ENCODE data around the gene ZNF492.
"Not testable (repeated sequence)": the region's sequence is repeated elsewhere in the genome, so short reads cannot be mapped to it uniquely, and the experiment has no call there.

Gene ZNF492

DNA sequence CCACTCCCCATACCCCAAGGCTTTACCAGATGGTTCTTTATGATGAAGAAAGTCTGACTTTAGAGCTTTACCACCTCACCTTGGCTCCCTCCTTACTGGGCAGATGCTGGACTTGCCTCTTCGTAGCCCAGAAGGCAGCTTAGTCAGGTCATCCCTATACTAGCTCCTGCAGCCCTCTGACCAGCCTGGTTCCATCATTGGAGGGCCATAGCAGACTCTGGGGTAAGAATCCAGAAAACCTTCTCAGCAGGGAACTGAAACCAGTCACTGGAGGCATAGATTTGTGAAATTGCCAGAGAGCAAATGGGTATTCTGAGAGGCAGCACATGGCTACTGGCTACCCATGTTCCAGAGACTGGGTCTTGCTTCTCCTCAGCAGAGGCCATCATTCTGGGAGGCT, 21.8 kb upstream of the ZNF492 start:
- peak in 1 of 42 donors; percentile 18 for DNase-seq

GRCh38 chr19:22616659-22617058, 17.5 kb upstream of the ZNF492 start:
- intact Hi-C loops (cut with DNase I) = no loop called here
- DNase-seq = peak in 1 of 42 donors; percentile 33

More for the DNA sequence above, 21.8 kb upstream of the ZNF492 start:
- intact Hi-C loops (cut with DNase I) = no loop called here

DNA sequence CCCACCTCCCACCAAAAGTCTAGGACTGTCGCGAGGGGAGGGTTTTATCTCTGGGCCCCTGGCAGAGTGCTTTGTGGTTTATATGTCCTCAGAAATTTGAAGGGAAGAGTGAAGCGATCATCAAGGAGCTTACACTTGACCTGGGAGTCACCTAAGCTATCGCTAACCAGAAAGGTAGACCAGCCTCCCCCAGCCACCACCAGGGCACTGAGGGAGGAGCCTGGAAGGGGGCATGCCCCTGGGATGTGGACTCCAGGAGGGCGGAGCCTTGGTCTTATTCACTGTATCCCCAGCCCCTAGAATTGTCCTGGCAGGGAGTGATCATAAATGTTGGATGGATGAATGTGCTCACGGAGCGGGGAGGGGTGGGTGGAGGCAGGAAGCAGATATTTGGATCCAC, 16.9 kb upstream of the ZNF492 start:
- intact Hi-C loops (cut with DNase I) = not testable (repeated sequence)

GRCh38 chr19:22617614-22618320, 16.4 kb upstream of the ZNF492 start:
- DNase-seq = peak in 10 of 42 donors; percentile 19 to 70 (median 38)
- intact Hi-C loops (cut with DNase I) = no loop called here

More for the DNA sequence above, 16.9 kb upstream of the ZNF492 start:
- not testable (repeated sequence) for DNase-seq

DNA sequence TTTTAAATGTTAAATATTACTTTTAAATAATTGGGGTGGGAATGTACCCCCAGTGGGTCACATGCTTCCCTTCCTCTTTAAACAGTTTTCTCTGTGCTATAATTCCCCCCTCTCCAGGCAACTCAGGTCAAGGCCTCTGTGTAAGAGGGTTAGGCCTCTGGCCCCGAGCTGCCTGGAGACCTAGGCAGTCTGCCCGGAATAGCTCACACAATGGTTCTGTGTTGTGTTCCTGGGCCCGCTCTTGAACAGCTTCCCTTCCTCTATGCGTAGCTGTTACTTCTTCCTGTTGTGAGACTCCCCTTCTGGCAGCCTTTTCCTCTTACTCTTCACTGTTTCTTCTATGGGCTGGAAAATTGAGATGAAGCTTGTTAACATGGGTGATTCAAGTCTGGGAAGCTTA, 14.8 kb upstream of the ZNF492 start:
- DNase-seq = peak in 40 of 42 donors; percentile 24 to 79 (median 58)
- intact Hi-C loops (cut with DNase I) = no loop called here

- intact Hi-C loops (cut with DNase I) = no loop called here
- DNase-seq = no peak
These were observed 14.2 kb upstream of the ZNF492 start for GRCh38 chr19:22619932-22620331.

DNA sequence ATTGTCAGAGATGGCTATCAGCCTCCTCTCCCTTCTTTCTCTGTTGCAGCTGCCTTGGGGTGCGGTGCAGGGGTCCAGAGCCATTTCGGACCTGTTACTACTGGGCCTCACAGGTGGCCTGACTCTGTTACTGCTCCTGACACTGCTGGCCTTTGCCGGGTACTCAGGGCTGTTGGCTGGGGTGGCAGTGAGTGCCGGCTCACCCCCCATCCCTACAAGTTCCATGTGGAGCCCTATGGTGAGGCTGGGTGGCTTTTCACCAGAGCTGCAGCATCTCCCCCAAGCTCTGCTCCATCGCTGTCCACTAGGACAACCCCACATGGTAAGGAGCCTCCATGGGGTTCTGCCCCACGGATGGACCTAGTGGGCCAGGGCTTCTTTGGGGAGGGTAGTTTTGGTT, 13.7 kb upstream of the ZNF492 start:
- peak in 1 of 42 donors; percentile 36 for DNase-seq
- intact Hi-C loops (cut with DNase I) = no loop called here

DNA sequence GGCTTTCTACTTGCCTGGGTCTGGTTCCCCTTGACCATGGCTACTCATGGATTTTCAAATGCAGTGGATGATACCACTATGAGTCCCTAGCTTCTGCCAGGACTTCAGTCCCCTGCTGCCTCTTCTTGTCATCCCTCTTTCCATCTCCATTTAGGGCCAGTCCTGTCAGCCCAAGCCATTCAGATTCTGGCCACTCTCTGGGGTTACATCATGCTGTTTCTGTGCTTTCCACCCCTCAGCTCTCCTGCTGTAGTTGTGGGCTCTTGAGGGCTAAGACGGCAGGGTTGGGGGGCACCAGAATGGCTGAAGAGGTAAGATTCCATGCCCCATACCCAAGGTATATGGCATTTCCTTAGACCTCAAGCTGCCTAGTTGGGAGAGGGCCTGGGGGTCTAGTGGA, 13.2 kb upstream of the ZNF492 start:
- intact Hi-C loops (cut with DNase I) = no loop called here

DNA sequence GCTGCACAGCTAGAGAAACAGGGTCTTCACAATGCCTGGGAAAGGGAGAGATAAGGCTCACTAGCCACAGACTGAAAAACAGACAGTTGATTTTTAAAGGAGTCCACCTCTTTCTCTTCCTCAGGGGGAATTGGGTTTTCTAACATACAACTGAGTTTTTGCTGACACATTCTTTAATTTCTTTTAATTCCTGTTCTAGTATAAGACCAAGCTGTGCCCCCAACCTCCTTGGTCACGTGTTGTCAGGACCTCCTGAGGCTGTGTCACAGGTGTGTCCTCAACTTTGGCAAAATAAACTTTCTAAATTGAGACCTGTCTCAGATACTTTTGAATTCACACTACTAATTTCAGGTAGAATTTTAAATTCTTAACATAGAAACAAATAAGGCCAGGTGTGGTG, 12.1 kb upstream of the ZNF492 start:
- DNase-seq = no peak
- intact Hi-C loops (cut with DNase I) = no loop called here

More for the DNA sequence above, 13.2 kb upstream of the ZNF492 start:
- peak in 1 of 42 donors; percentile 21 for DNase-seq

GRCh38 chr19:22622901-22623840, 11.0 kb upstream of the ZNF492 start:
- DNase-seq = peak in 34 of 42 donors; percentile 11 to 81 (median 43)
- intact Hi-C loops (cut with DNase I) = no loop called here

GRCh38 chr19:22623841-22624221, 10.3 kb upstream of the ZNF492 start:
- intact Hi-C loops (cut with DNase I) = no loop called here
- DNase-seq = peak in 1 of 42 donors; percentile 28

DNA sequence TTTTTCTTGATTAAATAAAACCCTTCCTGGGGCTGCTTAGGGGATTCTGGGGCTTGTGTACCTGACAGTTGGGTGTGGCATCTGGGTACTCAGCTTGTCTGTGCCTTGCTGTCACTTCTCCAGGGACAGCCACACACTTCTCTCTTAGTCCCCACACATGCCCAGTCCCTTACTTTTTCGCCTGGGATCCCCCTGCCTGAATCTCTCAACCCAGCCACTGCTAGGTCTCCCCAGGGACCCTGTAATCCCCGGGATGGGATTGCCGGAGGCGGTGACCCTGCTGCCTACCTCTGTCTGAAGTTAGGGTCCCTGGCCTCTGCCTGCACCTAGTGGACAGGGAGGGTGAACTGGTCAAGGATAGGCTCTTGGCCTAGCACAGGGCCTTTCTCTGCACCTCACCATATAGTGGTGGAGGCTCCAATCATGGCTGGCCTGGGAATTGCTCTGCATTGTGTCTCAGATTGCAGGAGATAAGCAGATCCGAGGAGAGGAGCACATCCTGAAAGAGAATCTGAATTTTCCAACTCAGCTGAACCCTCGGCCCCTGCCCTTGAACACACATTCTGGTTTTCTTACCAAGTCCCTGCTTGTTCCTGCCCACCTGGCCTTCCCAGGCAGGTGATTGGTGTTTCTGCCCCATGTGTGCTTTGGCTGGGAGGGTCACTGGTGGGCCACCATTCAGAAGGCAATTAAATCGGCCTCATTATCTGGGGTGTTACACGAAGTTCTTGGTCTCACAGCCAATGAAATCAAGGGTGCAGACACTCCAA, 8.7 kb upstream of the ZNF492 start:
- DNase-seq = peak in 1 of 42 donors; percentile 34
- intact Hi-C loops (cut with DNase I) = no loop called here

DNA sequence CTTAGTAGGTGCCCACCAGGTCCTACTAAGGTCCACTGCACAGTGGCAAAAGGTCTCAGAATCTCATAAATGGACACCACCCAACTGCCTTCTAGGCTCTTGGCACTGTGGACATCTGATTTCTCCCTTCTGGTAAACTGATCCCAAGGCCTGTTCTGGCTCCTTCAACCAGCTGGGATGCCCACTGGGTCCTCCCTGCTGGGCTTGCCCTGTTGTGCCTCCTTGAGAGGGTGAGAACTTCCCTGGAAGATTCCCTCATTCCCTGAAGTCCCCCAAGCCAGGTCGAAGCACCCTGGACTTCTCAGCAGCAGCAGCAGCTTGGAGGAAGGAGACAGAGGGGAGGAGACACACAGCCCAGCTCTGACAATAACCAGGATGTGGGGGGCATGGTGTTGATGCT, 6.6 kb upstream of the ZNF492 start:
- intact Hi-C loops (cut with DNase I) = no loop called here
- no peak for DNase-seq

GRCh38 chr19:22628401-22628800, 5.7 kb upstream of the ZNF492 start:
- intact Hi-C loops (cut with DNase I) = no loop called here
- no peak for DNase-seq

- intact Hi-C loops (cut with DNase I) = no loop called here
- DNase-seq = peak in 2 of 42 donors; percentile 7 to 10
These were observed 315 bp downstream of the ZNF492 start for GRCh38 chr19:22634450-22634827.

DNA sequence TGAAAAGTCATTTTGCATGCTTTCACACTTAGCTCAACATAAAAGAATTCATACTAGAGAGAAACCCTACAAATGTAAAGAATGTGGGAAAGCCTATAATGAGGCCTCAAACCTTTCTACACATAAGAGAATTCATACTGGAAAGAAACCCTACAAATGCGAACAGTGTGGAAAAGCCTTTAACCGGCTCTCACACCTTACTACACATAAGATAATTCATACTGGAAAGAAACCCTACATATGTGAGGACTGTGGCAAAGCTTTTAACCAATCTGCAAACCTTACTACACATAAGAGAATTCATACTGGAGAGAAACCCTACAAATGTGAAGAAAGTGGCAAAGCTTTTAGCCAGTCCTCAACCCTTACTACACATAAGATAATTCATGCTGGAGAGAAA, 51.4 kb downstream of the ZNF492 start:
- DNase-seq; intact Hi-C loops (cut with DNase I): not testable (repeated sequence)

DNA sequence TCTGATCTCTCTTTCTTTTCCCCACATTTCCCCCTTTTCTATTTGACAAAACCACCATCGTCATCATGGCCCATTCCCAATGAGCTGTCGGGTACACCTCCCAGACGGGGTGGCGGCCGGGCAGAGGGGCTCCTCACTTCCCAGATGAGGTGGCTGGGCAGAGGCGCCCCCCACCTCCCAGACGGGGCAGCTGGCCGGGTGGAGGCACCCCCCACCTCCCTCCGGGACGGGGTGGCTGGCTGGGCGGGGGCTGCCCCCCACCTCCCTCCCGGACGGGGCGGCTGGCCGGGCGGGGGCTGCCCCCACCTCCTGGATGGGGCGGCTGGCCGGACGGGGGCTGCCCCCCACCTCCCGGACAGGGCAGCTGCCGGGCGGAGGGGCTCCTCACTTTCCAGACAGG, 68.5 kb downstream of the ZNF492 start:
- intact Hi-C loops (cut with DNase I); DNase-seq: not testable (repeated sequence)

- intact Hi-C loops (cut with DNase I); DNase-seq: not testable (repeated sequence)
These were observed 69.0 kb downstream of the ZNF492 start for GRCh38 chr19:22703096-22703495.

DNA sequence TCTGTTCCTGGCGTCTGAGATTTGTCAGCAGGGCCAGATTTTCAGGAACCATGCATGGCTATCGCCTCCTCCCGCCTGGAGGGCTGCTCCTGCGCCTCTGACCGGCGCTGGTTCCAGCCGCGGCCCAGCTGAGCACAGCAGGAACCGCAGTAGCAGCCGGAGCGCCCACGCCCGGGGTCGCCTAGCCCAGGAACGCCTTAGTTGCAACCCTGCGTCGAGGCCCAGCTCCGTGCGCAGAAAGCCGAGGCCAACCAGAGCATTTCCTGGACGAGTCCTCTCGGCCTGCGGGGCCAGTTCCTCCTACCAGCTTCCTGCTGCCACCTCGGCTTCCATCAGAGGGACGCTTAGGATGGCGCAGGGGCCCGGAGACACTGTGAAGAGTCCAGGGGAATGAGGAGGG, 74.9 kb downstream of the ZNF492 start:
- intact Hi-C loops (cut with DNase I) = no loop called here

More for the DNA sequence above, 74.9 kb downstream of the ZNF492 start:
- no peak for DNase-seq

Data from head of caudate nucleus (tissue), 42 donors.